Body of pancreas (tissue), 4 donors: ENCODE data around the gene TCFL5. TPM values are rescaled to one million over a fixed set of nuclear protein-coding genes. Genes with fewer than 3 reads are reported as not detected.

Experiments
- ATAC-seq: fragments of 150-250 bp; one replicate; pipeline ENCODE4 v1.9.1; 2016
- DNase-seq, 4 donors: peaks; one replicate each; pipeline ENCODE4 v3.0.0-alpha.2; 2019
- H3K27ac ChIP-seq, 4 donors: fragments of 200-600 bp; sonication (generic); 1 replicate in 3 of 4; 2 replicates in 1 of 4; pipeline versions ENCODE4 v1.5.1 to v1.6.1; 2016 to 2019; ENCODE audit warnings: mild to moderate bottlenecking in 1 of 4, mixed read lengths in 1 of 4, moderate library complexity in 1 of 4
- H3K27me3 ChIP-seq, 2 donors: fragments of 200-600 bp; sonication (generic); one replicate each; pipeline ENCODE4 v1.6.0; 2016; ENCODE audit warnings: mild to moderate bottlenecking in 1 of 2
- H3K36me3 ChIP-seq, 2 donors: fragments of 200-600 bp; sonication (generic); replicated peaks in 1 of 2; 2 replicates each; pipeline ENCODE4 v1.5.1; 2016; ENCODE audit warnings: low read depth in 2 of 2; ENCODE audit not compliant: insufficient read depth in 1 of 2
- H3K4me1 ChIP-seq: fragments of 200-600 bp; sonication (generic); one replicate; pipeline ENCODE4 v1.6.0; 2016
- H3K4me3 ChIP-seq, 2 donors: fragments of 200-600 bp; sonication (generic); 1 replicate in 1 of 2; 2 replicates in 1 of 2; pipeline ENCODE4 v1.5.1; 2016 to 2019
- H3K9me3 ChIP-seq, 3 donors: fragments of 200-600 bp; sonication (generic); 1 replicate in 2 of 3; 2 replicates in 1 of 3; pipeline ENCODE4 v1.5.1; 2016
- POLR2A ChIP-seq, 3 donors: fragments of 450-650 bp; IDR thresholded peaks; one replicate each; pipeline ENCODE4 v1.6.1; 2016; ENCODE audit warnings: antibody characterized with exemption in 3 of 3, mild to moderate bottlenecking in 2 of 3
- WGBS, 2 donors: methylation state at CpG; one replicate each; pipeline ENCODE4 v1.1.5; 2017; 5-methylcytosine and 5-hydroxymethylcytosine counted together
- intact Hi-C: fragments of 100-400 bp; cut with DNase I; formaldehyde crosslinking; loops from one replicate; pipeline ENCODE4 v1.15.1; 2023
- total RNA-seq, 2 donors: library from RNA; depleted of rRNA; stranded (reverse); fragments of >200 nt; gene quantifications; one replicate each; pipeline ENCODE4 v1.1.0, GENCODE V29; 2016
- TF ChIP-seq, protein P1 (sequence below), 7 experiments: fragments of 450-650 bp in 4 of 7; fragments of 200-600 bp in 3 of 7; sonication (generic) in 3 of 7; IDR thresholded peaks; one replicate each; pipeline ENCODE4 v1.5.1; 2016 to 2019; ENCODE audit warnings: antibody characterized with exemption in 7 of 7

The TCFL5 gene
- total RNA-seq, 2 donors from 2014 or later = 2.0 to 7.5 TPM

DNA sequence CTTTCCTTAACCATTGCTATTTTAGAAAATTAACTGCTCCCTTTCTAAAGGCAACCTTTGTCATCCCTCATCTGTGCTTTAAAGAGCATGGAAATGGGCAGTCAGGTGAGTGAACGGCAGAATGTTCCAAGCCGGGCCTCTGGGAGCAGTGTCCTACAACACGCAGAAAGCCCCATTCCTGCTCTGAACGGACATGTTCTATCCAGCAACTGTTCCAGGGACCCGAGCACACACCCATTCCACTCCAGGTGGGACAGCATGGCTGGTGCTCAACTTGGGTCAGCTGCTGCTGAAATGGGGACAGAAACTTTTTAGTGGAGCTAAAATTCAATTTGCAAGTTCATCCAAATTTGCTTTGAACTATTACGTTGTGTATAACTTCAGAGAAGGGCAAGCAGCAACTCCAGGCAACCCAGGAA, 38.0 kb upstream of the TCFL5 start:
- TF ChIP-seq POLR2A (IDR thresholded peaks at IDR 0.05) = no peak
- TF ChIP-seq, protein P1, sequence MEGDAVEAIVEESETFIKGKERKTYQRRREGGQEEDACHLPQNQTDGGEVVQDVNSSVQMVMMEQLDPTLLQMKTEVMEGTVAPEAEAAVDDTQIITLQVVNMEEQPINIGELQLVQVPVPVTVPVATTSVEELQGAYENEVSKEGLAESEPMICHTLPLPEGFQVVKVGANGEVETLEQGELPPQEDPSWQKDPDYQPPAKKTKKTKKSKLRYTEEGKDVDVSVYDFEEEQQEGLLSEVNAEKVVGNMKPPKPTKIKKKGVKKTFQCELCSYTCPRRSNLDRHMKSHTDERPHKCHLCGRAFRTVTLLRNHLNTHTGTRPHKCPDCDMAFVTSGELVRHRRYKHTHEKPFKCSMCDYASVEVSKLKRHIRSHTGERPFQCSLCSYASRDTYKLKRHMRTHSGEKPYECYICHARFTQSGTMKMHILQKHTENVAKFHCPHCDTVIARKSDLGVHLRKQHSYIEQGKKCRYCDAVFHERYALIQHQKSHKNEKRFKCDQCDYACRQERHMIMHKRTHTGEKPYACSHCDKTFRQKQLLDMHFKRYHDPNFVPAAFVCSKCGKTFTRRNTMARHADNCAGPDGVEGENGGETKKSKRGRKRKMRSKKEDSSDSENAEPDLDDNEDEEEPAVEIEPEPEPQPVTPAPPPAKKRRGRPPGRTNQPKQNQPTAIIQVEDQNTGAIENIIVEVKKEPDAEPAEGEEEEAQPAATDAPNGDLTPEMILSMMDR (IDR thresholded peaks at IDR 0.05) = peak in 2 of 7 experiments; percentile 9 to 16
- intact Hi-C loops = loop anchor here (10.0 kb wide), 1 partner anchor 105 kb away; the partner anchor contains the start of gene BHLHE23
- H3K36me3 ChIP-seq = peaks cover 0 to 10% of the 10 kb centered on the region in 2 donors
- DNase-seq (peak in 1 of 4 donors; percentile 41), ATAC-seq (peak; percentile 28)
- WGBS, 2 donors = 3 to 4% methylated on average over 6 of the region's 6 CpGs
- peaks cover 29% of the 10 kb centered on the region for H3K4me1 ChIP-seq
- H3K27ac ChIP-seq = peak overlapping the region in 1 of 4 donors; percentile 69
- H3K27me3 ChIP-seq = no peaks in the 10 kb centered on the region
- no peaks in the 10 kb centered on the region for H3K9me3 ChIP-seq
- no peak overlapping the region for H3K4me3 ChIP-seq

DNA sequence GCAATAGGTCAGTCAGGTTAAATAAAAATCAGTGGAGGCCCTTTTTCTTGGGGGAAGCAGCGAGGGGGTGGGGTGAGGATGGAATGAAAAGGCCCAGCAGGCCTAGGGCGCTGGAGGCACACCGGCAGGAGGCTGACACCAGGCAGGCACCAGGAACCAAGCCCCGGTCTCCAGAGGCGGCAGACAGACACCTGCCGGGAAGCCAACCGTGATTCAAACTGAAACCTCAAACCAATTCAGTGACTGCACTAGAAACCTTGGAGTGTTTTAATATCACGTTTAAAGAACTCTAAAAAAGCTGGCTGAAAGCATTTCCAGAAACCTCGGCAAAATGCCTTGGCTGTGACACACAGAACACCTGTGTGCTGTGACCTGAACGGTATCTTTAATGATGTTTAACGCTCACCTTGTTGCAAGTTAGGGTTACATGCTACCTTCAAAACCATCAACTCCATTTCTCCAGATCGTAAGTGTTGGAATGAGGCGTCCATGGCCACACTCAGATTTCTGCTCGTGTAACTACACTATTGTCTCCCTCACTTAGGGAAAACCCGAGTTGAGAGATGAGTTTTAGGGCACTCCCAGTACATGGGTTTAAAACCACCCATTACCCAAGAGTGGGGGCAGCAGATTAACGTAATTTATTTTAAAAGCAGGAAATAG, 37.5 kb upstream of the TCFL5 start:
- Histone ChIP-seq H3K27ac (no peak overlapping the region), H3K9me3 (no peaks in the 10 kb centered on the region), H3K27me3 (no peaks in the 10 kb centered on the region), H3K4me1 (peaks cover 29% of the 10 kb centered on the region), H3K36me3 (peaks cover 4 to 12% of the 10 kb centered on the region in 2 donors), H3K4me3 (no peak overlapping the region)
- no peak for TF ChIP-seq POLR2A (IDR thresholded peaks at IDR 0.05)
- TF ChIP-seq, protein P1 (IDR thresholded peaks at IDR 0.05) = no peak
- no peak for DNase-seq
- ATAC-seq = no peak
- 29 to 32% methylated on average over 16 of the region's 16 CpGs for WGBS, 2 donors
- intact Hi-C loops = loop anchor here (10.0 kb wide), 1 partner anchor 106 kb away; the partner anchor contains the start of gene BHLHE23

DNA sequence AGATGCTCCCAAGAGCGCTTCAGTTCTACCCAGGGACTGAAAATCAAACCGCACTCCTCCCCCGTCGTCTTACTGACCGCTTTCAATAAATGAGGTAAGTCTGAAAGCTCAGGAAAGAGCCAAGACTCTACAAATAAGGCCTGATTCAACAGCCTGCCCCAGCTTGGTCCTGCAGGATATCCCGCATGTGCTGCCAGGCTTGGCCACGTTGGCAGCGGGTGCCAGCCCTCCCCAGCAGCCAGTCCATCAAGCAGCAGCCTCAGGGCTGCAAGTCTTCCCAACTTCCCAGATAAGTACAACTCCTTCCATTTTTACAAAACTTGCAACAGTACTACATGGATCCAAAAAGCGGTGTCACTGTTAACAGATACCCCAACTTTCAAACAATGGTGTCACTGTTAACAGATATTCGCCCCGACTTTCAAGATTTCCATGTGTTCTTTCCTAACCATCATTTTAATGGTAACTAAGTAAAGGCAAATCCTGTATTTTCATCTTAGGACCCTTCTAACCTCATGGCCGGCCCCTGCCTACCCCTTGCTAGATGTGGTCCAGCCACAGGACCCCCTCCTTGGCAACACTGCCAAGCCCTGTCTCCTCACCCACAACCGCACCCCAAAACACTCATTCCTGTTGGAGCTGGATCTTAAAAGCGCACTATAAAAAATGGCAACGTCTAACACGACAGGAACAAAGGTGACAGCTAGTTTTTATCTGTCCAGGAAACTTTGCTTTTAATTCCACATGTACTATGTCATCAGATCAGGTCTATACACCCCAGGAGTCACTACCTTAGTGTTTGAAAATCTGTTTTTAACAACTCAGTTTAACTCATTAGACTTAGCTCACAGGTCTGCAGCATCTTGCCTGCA, 36.7 kb upstream of the TCFL5 start:
- intact Hi-C loops = loop anchor here (10.0 kb wide), 1 partner anchor 106 kb away; the partner anchor contains the start of gene BHLHE23
- no peak for ATAC-seq
- Histone ChIP-seq H3K36me3 (peaks cover 11 to 14% of the 10 kb centered on the region in 2 donors), H3K9me3 (no peaks in the 10 kb centered on the region), H3K27me3 (no peaks in the 10 kb centered on the region), H3K4me3 (no peak overlapping the region), H3K27ac (no peak overlapping the region), H3K4me1 (peaks cover 29% of the 10 kb centered on the region)
- 64 to 75% methylated on average over 16 of the region's 16 CpGs for WGBS, 2 donors
- TF ChIP-seq POLR2A (IDR thresholded peaks at IDR 0.05) = no peak
- TF ChIP-seq, protein P1 (IDR thresholded peaks at IDR 0.05) = no peak
- DNase-seq = no peak

DNA sequence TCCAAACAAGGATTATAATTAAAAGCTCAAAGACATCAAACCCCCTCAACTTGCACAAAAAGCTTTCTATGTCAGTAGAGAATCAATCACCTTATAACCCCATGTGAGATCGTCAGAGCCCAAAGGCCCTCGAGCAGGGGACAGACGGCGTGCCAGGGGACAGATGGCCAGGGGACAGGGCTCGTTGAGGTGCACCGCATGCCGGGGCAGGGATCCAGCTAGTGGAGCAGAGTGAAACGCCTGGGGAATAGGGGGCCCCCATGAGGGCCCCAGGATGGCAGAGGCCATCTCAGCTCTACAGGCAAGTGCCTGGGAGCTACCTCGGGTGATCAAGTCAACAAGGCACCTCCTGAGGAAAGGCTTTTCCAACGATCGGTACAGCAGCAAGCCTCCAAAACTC, 36.0 kb upstream of the TCFL5 start:
- H3K27ac ChIP-seq = no peak overlapping the region
- intact Hi-C loops = loop anchor here (10.0 kb wide), 1 partner anchor 107 kb away; the partner anchor contains the start of gene BHLHE23

More for the DNA sequence above, 36.0 kb upstream of the TCFL5 start:
- TF ChIP-seq, protein P1 (IDR thresholded peaks at IDR 0.05) = no peak
- no peak for TF ChIP-seq POLR2A (IDR thresholded peaks at IDR 0.05)
- H3K36me3 ChIP-seq = peaks cover 11 to 20% of the 10 kb centered on the region in 2 donors
- peaks cover 29% of the 10 kb centered on the region for H3K4me1 ChIP-seq
- H3K9me3 ChIP-seq = no peaks in the 10 kb centered on the region
- DNase-seq (no peak), ATAC-seq (no peak)
- no peak overlapping the region for H3K4me3 ChIP-seq
- H3K27me3 ChIP-seq = no peaks in the 10 kb centered on the region
- WGBS, 2 donors = 64 to 70% methylated on average over 6 to 11 of the region's 11 CpGs
